GM21528 (cell line): ENCODE measurements around the gene TFCP2.

Source experiments
- ATAC-seq: cut with Tn5 transposase; IDR thresholded peaks from one replicate; pipeline ENCODE4 v1.9.1; 2021; ENCODE audit warnings: mild to moderate bottlenecking, moderate library complexity; ENCODE audit not compliant: unreplicated experiment, low FRiP score

The TFCP2 gene

DNA sequence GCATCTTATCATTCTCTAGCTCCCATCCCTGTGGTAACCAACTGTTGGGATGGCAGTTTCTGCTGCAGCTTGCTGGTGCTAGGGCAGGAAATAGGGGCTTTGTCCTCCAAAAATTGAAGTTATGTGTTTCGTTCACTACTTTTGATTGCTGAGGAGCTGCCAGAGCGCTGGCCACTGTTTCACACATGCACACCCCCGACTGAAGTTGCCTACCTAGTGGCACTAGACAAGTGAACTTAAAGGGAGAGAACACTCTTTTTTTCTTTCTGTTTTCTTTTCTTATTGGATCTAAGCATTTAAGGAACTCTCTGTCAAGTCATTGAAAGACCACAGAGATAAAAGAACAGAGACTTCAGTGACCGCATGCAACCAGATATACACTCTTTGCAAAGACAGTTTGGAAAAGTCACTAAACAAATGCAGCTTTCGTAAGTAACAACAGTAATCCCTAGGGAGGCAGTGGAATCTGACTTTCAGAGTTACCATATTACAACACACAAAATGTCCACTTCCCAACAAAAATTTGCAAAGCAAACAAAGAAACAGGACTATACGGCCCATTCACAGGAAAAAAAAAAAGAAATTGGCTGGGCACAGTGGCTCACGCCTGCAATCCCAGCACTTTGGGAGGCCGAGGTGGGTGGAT is 12.0 kb downstream of the TFCP2 start:
- ATAC-seq = no peak

DNA sequence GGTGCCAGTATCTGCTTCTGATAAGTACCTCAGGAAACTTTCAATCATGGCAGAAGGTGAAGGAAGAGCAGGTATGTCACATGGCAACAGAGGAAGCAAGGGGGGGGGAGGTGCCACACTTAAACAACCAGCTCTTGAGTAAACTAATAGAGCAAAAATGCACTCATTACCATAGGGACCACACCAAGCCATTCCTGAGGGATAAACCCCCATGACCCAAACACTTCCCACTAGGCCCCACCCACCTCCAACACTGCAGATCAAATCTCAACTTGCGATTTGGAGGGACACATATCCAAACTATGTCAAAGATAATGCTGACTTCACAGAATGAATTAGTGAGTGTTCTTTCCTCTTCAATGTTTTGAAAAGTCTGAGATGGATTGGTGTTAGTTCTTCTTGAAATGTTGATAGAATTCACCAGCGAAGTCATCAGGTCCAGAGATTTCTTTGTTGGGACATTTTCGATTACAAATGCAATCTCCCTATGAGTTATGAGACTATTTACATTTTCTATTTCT is 16.6 kb downstream of the TFCP2 start:
- ATAC-seq = no peak

DNA sequence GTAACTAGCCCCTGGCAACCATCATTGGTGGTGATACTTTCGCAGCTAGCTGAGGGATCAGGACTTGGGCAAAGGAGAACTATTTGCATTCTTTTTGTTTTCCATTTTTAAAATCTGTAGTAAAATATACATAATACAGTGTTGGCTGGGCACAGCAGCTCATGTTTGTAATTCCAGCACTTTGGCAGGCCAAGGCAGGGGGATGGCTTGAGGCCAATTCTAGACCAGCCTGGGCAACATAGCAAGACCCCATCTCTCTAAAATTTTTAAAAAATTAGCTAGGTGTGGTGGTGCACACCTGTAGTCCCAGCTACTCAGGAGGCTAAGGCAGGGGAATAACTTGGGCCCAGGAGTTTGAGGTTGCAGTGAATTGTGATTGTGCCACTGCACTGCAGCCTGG is 20.0 kb downstream of the TFCP2 start:
- no peak for ATAC-seq

DNA sequence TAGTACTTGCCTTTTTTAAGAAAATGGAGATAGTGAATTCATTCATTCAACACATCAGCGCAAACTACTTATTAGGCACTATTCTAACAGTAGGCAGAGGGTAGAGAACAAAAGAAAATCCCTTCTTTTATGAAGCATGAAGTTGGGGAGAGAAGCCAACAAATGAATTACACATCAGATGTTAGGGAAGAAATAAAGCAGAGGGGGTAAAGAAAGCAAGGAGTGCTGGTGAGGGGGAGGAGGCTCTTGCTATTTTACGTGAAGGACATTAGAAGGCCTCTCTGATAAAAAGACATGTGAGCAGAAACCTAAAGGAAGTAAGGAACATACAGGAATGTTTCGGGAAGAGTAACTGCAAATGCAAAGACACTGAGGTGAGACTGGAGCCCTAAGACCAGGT is 22.2 kb downstream of the TFCP2 start:
- no peak for ATAC-seq

DNA sequence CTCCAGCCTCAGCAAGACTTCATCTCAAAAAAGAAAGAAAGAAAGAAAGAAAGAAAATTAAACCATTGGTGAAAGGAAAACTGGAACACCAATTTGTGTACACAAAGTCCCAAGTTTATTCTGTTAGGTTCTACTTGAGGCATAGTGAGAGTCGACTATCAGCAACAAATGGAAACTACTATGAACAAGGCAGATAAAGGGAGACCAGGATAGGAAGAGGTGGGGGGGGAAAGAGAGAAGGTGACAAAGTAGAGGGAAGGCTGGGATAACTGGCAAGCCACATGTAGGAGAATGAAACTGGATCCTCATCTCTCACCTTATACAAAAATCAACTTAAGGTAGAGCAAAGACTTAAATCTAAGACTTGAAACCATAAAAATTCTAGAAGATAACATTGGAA is 25.6 kb downstream of the TFCP2 start:
- ATAC-seq = no peak

DNA sequence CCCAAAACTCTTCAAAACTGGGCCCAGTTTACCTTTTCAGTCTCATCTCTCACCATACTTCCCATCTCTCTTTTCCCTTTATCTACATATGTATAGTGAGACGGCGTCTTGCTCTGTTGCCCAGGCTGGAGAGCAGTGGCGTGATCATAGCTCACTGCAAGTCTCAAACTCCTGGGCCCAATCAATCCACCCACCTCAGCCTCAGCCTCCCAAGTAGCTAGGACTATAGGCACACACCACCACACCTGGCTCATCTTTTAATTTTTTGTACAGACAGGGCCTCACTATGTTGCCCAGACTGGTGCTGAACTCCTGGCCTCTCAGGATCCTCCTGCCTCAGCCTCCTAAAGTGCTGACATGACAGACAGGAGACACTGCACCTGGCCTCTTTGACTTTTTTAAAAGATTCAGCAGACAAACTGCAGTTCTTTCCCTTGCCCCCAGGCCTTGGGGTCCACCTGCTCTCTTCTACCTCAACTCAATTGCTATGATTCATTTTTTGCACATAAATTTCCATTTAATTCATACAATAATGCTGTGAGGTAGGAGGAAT is 33.6 kb downstream of the TFCP2 start:
- ATAC-seq = no peak

DNA sequence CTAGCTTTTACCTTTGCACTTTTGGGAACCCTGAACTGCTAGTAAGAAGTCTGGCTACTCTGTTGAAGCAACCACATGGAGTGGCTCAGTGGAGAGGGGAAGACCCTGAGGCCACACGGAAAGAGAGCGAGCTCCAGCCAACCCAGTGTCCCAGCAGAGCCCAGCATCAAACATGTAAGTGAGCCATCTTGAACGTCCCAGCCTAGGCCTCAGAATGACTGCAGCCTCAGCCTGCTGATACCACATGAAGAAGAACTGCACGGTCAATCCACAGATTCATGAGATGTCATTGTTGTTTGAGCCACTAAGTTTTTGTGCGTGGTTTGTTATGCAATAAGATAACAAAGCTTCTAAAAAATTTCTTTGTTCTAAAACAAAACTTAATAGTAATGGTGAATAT is 40.2 kb downstream of the TFCP2 start:
- no peak for ATAC-seq

DNA sequence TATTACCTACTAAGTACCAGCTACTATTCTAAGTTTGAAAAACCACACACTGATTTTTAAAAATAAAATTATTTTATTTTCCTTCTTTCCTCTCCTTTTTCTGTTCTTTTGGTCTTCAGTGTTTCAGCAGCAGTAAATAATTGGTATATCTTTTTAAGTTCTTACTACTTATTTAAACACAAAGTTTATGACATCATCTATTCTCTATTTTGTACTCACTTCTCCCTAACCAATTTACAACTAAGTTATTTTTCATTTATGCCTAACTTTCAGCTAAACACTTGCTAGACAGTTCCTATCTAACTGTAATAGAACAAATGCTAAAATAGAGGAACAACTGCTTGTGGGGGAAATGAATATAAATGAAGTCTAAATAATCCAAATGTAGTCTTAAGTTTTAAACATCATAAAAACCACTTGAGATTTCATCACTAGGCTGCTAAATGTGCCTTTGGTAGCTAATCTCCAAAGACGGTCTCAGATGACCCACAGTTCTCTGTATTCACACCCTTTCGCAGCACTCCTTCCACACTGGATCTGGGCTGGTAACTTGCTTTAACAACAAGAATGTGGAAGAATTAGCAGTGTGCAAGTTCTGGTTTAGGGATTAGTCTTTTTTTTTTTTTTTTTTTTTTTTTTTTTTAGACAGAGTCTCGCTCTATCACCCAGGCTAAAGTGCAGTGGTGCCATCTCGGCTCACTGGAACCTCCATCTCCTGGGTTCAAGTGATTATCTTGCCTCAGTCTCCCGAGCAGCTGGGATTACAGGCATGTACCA is 41.0 kb downstream of the TFCP2 start:
- no peak for ATAC-seq

DNA sequence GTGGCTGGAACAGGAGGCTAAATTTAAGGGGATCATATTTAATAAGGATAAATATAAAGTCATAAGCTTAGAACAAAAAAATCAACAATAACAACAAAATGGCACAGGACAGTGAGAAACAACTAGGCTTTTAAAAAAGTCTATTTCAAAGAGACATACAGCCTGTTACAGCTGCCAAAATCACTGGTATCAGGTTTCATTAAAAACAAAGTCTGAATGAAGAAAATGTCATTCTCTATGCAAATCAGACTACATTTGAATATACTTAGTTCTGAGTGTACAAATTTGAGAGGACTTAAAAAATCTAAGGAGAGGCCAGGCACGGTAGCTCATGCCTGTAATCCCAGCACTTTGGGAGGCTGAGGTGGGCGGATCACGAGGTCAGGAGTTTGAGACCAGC is 44.0 kb downstream of the TFCP2 start:
- ATAC-seq = no peak

DNA sequence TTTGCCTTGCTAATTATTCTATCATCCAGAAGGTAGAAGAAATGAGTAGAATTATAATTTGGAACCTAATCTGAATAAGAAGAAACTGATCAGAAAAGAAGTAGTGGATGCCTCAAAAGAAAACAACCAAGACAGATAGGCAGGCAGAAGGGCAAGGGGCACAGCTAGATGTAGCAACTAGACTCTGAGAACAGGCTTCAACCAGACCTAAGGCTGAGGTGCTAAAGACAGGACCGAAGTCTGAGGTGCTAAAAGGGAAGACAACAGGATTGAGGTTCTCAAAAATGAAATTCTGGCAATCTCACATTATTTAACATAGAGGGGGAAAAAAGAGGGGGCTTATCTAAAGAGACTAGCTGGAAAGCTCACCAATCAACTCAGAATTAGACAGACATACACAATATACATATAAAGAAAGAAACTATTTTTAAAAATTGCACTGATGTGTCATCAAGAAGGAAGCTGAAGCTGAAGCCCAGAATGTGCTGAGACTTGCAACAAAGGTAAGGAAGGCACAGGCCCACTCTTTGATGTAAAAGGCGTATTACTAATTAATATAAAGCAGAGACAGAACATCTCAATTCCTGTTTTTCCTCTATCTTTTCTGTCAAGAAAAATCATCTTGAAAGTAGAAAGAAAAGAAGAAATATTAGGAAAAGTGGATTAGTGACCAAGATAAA is 45.7 kb downstream of the TFCP2 start:
- ATAC-seq = no peak

DNA sequence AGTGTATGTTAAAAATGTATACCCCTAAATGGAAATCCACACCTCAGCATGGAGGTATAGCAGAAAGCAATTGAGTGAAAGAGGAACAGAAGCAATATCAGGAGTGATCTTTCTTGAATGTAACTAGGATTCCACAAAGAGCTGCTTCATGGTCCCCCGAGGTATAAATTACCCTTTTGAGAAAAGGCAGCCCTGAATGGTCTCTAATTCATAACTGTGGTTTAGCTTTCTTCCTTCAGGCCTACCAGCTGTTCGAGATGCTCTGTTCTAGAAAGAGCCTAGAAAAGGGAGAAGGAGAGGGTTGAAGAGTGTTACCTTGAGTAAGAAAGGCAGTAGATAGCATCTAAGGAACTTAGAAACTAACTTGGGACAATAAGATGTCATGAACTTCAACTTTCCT is 46.6 kb downstream of the TFCP2 start:
- no peak for ATAC-seq

DNA sequence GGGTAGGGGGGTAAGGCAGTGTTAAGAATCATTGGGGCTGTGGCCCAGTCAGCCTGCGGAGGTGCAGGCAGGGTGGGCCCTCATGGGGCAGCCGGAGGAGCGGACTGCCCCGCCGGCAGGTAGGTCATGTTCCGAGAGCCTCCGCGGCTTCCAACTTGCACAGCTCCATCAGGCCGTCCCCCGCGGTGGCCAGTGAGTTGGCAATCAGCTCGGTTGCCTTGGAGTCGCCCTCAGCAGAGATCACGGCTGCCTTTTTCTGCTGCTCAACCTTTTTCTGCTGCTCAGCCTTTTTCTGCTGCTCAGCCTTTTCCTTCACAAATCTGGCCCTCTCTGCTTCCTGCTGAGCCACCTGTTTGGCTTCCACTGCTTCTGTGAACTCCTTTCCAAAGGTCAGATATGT is 48.4 kb downstream of the TFCP2 start:
- no peak for ATAC-seq

DNA sequence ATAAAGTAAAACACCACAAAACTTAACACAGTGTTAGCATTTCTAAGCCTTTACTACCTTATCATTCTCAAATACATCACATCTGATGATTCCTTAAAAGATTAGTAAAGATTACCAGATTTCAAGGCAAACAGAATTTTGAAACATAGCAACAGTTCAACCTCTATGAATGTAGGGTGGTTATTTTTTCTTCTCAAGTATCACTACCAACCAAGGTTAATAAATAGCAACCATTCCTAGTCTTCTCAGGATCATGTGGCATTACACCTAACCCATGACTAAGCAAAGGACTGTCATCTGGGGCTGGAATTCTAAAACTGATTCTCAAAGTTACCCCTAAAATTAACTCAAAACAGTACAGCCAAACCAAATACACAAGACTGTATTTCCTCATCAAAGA is 50.1 kb downstream of the TFCP2 start:
- no peak for ATAC-seq

DNA sequence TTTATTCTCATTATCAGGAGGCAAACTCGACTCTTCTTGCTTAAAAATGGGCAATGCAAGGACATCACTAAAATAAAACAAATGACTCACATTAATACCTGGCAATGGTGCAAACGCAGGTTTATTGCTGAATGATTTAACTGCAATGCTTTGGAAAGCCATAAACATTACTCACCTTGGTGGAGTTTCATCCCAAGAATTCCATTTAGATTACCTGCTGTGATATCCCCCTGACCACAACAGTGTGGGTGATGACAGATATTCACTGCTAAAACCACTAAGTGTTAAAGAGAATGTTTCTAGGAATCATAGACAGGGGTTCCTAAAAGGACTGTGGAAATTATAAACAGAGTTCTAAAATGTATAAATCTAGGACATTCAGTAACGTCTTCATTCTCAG is 54.2 kb downstream of the TFCP2 start:
- no peak for ATAC-seq

DNA sequence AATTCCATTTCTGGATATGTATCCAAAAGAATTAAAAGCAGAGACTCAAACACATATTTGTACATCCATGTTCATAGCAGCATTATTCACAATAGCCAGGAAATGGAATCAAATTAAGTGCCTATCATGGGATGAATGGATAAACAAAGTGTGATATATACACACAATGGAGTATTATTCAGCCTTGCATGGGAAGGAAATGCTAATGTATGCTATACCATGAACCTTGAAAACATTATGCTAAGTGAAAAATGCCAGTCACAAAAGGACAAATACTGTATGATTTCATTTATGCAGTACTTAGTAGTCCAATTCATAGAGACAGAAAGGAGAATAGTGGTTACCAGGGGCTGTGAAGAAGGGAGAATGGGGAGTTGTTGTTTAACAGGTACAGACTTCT is 57.4 kb downstream of the TFCP2 start:
- no peak for ATAC-seq

DNA sequence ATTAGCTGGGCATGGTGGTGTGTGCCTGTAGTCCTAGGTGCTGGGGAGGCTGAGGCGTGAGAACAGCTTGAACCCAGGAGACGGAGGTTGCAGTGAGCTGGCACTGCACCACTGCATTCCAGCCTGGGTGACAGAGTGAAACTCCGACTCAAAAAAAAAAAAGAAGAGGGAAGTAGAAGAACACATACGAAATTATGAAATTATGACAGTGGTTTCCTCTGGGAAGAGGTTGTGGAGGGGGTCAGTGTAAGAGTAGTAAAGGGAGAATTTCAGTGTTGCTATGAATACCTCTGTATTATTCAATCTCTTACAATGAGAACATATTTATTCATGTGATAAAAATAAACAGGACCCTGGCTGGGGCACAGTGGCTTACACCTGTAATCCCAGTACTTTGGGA is 64.8 kb downstream of the TFCP2 start:
- no peak for ATAC-seq

DNA sequence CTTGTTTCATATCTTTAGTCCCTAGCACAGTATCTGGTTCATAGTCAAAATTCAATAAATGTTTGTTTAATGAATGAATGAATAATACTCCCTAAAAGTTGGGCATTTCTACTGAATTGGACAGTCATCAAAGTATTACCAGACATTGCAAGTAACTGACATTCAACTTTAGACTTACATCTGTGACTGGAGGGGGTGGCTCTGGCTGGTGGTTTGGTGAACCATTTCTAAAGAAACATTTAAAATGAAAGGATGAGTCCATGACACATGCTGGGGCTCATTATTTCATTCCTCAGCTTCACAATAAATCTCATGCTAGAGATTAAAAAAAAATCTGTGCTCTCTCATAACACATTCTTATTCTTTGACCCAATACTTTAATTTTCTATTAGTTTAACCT is 69.0 kb downstream of the TFCP2 start:
- no peak for ATAC-seq

DNA sequence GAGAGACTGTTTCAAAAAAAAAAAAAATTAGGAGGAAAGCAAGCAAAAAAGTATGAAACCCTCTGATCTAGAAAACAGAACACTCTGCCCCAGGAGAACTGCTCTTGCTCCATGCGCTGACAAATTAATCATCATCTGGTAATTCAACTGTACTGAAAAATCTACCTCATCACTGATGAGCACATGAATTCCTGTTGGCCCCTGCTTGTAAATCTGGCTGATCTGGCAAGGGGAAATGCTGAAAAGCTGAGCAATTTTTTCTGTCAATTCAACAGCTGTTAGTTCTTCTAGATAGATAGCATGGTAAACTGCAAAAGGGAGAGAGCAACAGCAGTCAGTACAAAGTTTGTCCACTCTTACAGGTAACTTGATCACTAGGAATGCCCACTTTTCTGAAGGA is 74.3 kb downstream of the TFCP2 start:
- ATAC-seq = no peak

DNA sequence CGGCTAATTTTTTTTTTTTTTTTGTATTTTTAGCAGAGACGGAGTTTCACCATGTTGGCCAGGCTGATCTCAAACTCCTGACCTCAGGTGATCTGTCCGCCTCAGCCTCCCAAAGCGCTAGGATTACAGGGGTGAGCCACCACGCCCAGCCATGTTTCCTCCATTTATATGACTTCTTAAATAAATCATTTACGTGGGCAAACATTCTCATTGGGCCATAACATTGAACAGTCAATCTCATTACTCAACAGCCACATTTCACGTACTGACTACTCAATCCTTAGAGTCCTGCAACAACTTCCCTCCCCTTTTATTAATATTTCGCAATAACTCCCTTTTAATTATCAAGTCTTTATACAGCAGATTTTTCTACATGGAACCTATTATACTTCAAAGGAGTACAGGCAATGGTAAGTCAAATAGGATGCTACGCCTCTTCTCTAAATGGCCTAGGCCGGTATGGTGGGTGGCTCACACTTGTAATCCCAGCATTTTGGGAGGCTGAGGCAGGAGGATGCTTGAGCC is 82.2 kb downstream of the TFCP2 start:
- ATAC-seq = no peak

DNA sequence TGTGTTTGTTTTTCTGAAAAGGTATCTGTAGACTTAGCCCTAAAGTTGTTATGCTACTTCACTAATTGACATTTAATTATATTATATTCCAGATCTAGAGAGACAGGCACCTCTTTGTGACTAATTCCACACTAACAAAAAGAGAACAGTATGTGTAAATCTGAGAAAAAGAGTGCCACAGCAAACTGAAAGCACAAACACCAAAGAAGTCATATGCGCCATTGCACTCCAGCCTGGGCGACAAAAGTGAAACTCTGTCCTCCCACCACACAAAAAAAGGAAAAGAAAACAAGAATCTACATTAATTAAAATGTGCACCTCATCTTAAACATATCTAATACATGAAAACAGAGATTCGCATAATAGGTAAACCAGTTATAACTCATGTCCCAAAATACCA is 85.1 kb downstream of the TFCP2 start:
- no peak for ATAC-seq

DNA sequence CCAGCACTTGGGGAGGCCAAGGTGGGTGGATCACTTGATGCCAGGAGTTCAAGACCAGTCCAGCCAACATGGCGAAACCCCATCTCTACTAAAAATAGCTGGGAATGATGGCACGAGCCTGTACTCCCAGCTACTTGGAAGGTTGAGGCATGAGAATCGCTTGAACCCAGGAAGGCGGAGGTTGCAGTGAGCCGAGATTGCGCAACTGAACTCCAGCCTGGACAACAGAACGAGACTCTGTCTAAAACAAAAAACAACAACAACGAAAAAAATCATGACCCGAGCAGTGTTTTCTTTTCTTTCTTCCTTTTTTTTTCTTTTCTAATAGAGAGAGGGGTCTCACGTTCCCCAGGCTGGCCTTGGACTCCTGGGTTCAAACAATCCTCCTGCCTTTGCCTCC is 86.0 kb downstream of the TFCP2 start:
- no peak for ATAC-seq
